PFSK-1 (cell line): ENCODE data around the gene PLEKHH1.

Source experiments
- POLR2AphosphoS5 ChIP-seq: IDR thresholded peaks from 2 replicates; pipeline ENCODE4 v1.6.1; 2012; ENCODE audit warnings: low read depth, mild to moderate bottlenecking, control low read depth, low read length, moderate library complexity
- REST ChIP-seq, 2 experiments: IDR thresholded peaks; 2 replicates each; pipeline versions ENCODE4 v1.6.1 to v1.8.0; 2011 to 2012; ENCODE audit warnings: low read depth in 2 of 2, low read length in 2 of 2, control low read depth in 1 of 2, inconsistent platforms in 1 of 2, mild to moderate bottlenecking in 1 of 2, moderate library complexity in 1 of 2; ENCODE audit not compliant: insufficient read depth in 1 of 2
- SIN3A ChIP-seq: IDR thresholded peaks from 2 replicates; pipeline ENCODE4 v1.6.1; 2012; ENCODE audit warnings: mild to moderate bottlenecking, low read length, moderate library complexity, borderline replicate concordance; ENCODE audit not compliant: insufficient read depth
- TAF1 ChIP-seq: IDR thresholded peaks from 2 replicates; pipeline ENCODE4 v1.6.1; 2012; ENCODE audit warnings: low read length, control low read depth, borderline replicate concordance; ENCODE audit not compliant: insufficient read depth

- TF ChIP-seq SIN3A (no peak), POLR2AphosphoS5 (no peak), TAF1 (no peak), REST (IDR thresholded peaks at IDR 0.05; ENCODE audit: insufficient read depth in 1 of 2, low read depth in 2 of 2, low read length in 2 of 2) (no peak)
Measured at GRCh38 chr14:67627519-67627918, 94.4 kb downstream of the PLEKHH1 start.
